NOMO-1 treated with dmso at 0.1 percent for 144 hours (cell line): ENCODE results near the gene MAP2K3.
A peak's percentile ranks its signal among the peaks of the same experiment; 100 is the strongest.

Experiments
- DNase-seq: peaks from one replicate; lab custom pipeline; 2025; ENCODE audit not compliant: unreplicated experiment; lab: John Stamatoyannopoulos, UW

MAP2K3 gene

GRCh38 chr17:21252796-21253645, 31.5 kb upstream of the MAP2K3 start, which contains the start of gene NATD1:
Gene NATD1 (minus strand): TSS chr17:21253410. CDS start chr17:21253264, 146 bp downstream.
- peak; percentile 76 for DNase-seq

- DNase-seq, result no peak
Measured at GRCh38 chr17:21253646-21254441, 30.7 kb upstream of the MAP2K3 start.

DNA sequence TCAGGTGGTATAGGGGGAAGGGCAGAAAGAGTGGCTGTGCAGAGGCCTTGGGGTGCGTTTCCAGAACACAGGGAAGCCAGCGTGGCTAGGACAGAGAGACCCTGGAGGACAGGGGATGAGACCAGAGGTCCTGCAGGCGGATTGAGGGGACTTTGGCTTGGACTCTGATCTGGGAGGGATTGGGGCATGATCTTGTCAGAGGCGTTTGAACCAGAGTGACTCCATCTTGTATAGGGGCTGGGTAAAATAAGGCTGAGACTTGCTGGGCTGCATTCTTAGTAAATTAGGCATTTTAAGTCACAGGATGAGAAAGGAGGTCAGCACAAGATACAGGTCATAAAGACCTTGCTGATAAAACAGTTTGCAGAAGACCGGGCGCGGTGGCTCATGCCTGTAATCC, 25.9 kb upstream of the MAP2K3 start:
- DNase-seq, result peak; percentile 34

- no peak for DNase-seq
Measured at GRCh38 chr17:21262259-21262993, 22.1 kb upstream of the MAP2K3 start.

DNA sequence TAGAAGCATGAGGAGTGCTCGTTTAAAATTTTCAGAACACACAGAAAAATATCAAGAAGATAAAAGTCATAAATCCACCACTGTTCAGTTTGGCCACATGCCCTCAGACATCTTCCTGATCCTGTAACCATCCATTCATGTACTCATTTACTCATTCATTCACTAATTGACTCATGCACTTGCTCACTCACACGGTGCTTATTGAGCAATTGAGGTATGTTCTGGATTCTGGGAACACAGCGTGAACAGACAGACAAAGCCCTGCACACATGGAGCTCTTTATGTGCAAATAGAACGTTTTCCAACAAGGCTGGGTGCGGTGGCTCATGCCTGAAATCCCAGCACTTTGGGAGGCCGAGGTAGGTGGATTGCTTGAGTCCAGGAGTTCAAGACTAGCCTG, 21.1 kb upstream of the MAP2K3 start:
- DNase-seq, result no peak

DNA sequence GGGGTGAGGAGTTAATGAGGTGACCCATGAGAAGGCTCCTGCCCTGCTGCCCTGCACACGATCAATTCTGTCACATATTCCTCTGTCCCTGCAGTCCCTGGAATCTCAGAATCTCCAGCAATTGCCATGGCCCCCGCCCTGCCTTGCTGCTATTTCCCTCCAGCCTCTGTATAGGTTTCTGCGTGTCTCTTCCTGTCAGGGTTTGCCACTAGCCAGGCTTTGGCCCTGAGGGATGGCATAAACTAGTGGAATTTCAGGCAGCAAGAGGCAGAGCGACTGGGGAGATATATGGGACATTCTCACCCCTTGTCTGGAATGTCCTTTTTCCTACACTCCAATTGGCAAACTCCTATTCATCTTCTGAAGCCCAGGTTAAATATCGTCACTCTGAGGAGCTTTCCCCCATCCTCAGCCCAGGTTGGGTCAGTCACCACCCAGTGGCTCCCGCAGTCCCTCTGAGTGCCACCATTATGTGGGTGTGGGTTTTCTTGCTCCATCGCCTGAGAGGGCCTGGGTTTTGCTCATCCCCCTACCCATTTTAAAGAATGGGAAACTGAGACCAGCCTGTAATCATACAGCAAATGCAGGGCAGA, 15.8 kb upstream of the MAP2K3 start:
- DNase-seq, result no peak

GRCh38 chr17:21269394-21269793, 15.1 kb upstream of the MAP2K3 start:
- DNase-seq, result no peak

DNA sequence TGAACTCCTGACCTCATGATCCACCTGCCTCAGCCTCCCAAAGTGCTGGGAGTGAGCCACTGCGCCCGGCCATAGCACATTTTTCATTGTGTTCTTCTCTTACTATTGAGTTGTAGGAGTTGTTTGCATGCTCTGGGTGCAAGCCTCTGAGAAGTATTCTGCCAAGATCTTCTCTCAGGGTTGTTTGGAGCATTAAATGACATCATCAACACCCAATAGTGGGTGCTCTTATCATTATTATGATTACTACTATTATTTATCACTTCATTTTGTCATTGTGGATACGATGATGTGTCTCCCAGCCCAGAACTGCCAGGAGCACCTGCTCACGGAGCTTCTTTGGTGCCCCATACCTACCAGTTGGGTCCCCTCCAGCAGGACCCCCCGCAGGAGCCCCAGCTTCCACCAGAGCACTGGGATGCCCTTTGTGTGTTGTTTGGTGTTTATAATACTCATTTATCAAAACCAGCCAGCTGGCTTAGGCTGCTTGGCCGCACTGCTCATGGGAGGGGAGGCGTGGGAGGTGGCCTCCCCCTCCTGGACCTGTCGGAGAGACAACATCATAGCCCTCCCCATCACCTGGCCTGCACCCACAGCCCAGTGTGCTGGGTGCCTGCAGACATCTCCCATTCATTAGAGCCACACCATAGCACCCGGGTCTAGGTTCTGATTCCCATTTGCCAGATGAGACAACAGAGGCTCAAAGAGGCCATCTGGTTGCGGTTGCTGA, 12.9 kb upstream of the MAP2K3 start:
- no peak for DNase-seq

DNA sequence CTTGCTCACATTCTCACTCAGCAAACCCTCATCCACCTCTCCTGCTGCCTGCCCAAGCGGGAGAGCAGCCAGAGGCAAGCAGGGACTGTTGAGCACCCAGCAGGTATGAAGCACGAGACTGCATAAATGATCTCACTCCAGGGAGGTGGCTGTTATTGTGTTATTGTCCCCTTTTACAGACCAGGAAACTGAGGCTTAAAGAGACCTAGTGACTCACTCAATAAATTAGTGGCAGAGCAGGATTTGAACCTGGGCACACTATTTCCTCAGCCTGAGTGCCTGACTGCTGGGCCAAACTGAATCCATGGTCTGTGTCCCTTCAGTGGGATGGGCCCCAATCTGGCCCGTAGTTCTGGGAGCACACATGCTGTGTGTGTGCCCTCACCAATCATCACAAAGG, 12.3 kb upstream of the MAP2K3 start:
- no peak for DNase-seq

DNA sequence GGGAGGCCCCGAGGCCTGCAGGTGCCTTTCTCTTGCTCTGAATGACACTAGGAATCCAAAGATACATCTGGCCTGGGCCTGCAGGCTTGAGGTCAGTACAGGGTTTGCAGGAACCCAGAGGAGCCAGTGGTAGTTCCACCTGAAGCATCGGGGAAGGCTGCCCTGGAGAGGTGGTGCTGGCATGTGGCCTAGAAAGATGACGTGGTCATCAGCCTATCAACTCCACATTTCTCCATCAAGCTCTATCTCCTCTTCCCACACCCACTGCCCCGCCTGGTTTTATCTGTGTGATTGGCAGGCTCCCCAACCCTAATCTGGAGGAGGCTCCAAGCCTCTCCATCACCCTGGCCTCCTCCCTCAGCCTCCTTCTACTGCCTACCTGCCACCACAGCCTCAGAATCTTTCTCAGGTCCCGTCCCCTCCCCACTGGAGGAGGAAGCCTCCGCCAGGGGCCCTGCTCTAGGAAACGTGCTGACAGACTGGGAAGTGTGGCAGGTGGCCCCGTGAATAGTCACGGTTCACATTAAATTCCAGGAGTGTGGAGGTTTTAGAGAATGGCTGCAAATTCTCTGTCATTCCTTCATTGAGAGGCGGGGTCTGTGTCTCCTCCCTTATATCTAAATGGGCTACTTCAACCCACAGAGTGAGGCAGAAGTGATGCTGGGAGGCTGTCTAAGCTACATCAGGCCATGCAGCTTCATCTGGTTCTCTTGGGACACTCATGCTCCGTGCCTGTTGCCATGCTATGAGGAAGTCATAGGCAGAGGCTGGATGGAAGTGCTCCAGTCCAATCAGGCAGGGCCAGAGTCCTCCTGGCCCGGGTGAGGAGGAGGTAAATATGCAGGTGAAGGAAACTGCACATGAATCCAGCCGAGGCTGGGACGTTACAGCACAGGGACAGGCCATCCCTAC, 11.4 kb upstream of the MAP2K3 start:
- DNase-seq, result no peak

GRCh38 chr17:21275047-21275578, 9.4 kb upstream of the MAP2K3 start:
- no peak for DNase-seq

GRCh38 chr17:21275579-21276263, 8.8 kb upstream of the MAP2K3 start:
- DNase-seq, result peak; percentile 87

- no peak for DNase-seq
Measured at GRCh38 chr17:21276264-21276588, 8.3 kb upstream of the MAP2K3 start.

DNA sequence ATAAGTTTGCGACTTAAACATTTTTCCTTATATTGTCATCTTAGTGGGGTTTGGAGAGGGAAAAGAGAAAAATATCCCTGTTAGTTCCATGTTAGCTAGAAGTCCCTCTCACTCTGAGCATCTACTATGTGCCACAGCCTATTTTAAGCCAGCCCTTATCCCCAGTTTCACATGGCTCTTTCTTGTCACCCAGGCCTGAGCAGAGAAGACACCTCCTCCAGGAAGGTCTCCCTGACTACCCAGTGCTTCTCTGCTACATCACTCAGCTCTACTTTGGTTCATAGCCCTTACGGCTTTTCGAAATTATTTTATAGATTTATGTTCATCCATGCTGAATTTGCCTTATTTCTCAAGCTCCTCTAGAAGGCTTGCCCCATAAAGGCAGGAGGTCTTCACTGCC, 7.2 kb upstream of the MAP2K3 start:
- no peak for DNase-seq

GRCh38 chr17:21278450-21279197, 5.9 kb upstream of the MAP2K3 start:
- peak; percentile 8 for DNase-seq

DNA sequence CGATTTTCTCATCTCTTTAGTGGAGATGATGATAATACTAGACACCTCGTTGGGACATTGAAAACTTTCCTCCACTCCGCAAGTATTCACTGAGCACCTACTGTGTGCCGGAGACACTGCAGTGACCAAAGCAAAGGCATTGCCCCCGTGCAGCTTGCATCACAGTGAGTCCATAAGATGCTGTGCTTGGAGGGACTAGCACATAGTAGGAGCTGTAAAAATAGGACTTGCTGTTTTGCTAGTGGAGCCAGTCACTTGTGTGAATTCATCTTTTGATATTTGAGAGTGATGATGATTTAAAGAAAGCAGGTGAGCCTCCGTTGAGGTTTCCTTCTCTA, 5.3 kb upstream of the MAP2K3 start:
- DNase-seq, result no peak

DNA sequence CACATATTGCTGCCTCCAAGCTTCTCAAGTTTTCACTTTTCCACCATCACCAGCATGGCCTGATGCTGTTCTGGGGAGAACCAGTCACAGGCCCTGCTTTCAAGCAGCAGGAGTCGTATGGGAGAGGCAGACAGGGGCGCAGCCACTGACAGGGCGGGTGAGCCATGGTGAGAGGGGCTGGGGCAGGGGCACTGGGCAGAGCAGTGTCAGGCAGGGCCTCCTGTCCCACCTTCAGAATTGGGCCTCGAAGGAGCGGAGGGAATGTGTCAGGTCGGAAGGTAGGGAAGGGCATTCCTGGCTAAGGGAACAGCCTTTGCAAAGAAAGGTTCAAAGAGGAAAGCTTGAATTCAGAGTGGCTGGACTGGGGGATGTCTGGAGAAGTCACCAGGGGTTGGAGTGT, 4.9 kb upstream of the MAP2K3 start:
- DNase-seq, result no peak

DNA sequence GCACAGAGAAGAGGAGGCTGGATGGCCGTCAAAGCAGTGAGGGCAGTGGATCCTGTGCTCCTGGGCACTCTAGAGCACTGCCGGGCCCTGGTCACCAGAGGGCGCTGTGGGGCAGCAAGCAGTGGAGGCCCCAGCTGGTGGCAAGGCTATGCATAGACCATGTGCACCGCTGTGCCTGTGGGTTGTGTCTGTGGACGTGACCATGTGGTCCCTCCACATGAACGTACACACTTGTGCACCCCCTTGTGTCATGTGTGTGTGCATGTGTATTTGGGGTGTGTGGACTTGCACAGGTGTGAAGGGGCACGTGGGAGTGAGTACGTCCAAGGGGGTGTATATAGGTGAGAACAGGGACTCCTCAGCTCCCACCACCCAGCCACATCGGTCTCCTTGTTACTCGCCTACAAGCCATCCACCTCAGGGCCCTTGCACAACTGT, 4.4 kb upstream of the MAP2K3 start:
- peak; percentile 59 for DNase-seq
